Erythroblast (primary cell): ENCODE results near the gene SHISAL2A.

Experiments used
- GATA1 ChIP-seq: IDR thresholded peaks from 2 replicates; pipeline ENCODE4 v1.6.1; 2011; ENCODE audit warnings: low read depth, mild to moderate bottlenecking, control low read depth, low read length, moderate library complexity
- POLR2A ChIP-seq: IDR thresholded peaks from 2 replicates; pipeline ENCODE4 v1.6.1; 2011; ENCODE audit warnings: mild to moderate bottlenecking, low read length

DNA sequence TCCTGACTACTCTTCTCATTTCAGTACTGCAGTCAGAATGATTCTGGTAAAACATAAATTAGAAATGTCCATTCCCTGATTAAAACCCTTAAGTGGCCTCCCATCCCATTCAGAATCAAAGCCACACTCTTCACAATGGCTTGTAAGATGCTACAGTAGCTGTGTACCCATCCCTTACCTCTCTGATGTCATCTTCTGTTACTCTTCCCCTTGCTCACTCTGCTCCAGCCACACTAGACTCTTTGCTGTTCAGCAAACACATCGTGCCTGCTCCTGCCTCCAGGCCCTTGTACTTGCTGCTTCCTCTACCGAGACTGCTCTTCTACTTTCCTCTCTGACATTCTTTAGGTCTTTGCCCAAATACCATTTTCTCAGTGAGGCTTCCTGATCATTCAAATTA is 35.1 kb upstream of the SHISAL2A start:
- TF ChIP-seq POLR2A = no peak
- TF ChIP-seq GATA1 = no peak
